Measurements from ENCODE around the gene NOXRED1. TPM values are rescaled to one million over a fixed set of nuclear protein-coding genes. Genes with fewer than 3 reads are reported as not detected.

NOXRED1 gene
- total RNA-seq: 0.52 TPM

GRCh38 chr14:77423423-77423822 is at the start of gene NOXRED1:
Gene NOXRED1, minus strand, starts transcription at chr14:77423523. Its CDS starts 634 bp downstream, at chr14:77422889.
- H3K9me3 ChIP-seq (ENCODE audit: control insufficient read depth in 3 of 3, low read length in 3 of 3): peaks cover 0 to 4% (median 0%) of the 10 kb centered on the region in 3 donors
- H3K9ac ChIP-seq (ENCODE audit: low read depth in 1 of 3, low read length in 3 of 3): no peak within 1 kb of the TSS
- peaks cover 35 to 64% (median 57%) of the 10 kb centered on the region in 3 donors for H3K36me3 ChIP-seq (ENCODE audit: control insufficient read depth in 3 of 3, insufficient read depth in 3 of 3, low read length in 3 of 3)
- no peaks in the 10 kb centered on the region for H3K4me1 ChIP-seq (ENCODE audit: control insufficient read depth in 3 of 3, insufficient read depth in 3 of 3, low read length in 3 of 3)
- H3K27ac ChIP-seq (ENCODE audit: low read depth, low read length): no peak within 1 kb of the TSS
- no peak within 1 kb of the TSS for H3K4me3 ChIP-seq (ENCODE audit: low read length in 3 of 3)
- H3K27me3 ChIP-seq (ENCODE audit: control insufficient read depth in 3 of 3, insufficient read depth in 3 of 3, low read length in 3 of 3): no peaks in the 10 kb centered on the region

GRCh38 chr14:77470224-77470870 is 47.0 kb upstream of the NOXRED1 start:
- Histone ChIP-seq H3K4me3 (ENCODE audit: low read length in 3 of 3) (no peak overlapping the region), H3K27me3 (ENCODE audit: control insufficient read depth in 3 of 3, insufficient read depth in 3 of 3, low read length in 3 of 3) (peaks cover 4 to 12% (median 5%) of the 10 kb centered on the region in 3 donors), H3K9ac (ENCODE audit: low read depth in 1 of 3, low read length in 3 of 3) (no peak overlapping the region), H3K4me1 (ENCODE audit: control insufficient read depth in 3 of 3, insufficient read depth in 3 of 3, low read length in 3 of 3) (no peaks in the 10 kb centered on the region), H3K9me3 (ENCODE audit: control insufficient read depth in 3 of 3, low read length in 3 of 3) (no peaks in the 10 kb centered on the region), H3K27ac (ENCODE audit: low read depth, low read length) (no peak overlapping the region), H3K36me3 (ENCODE audit: control insufficient read depth in 3 of 3, insufficient read depth in 3 of 3, low read length in 3 of 3) (peaks cover 32 to 35% (median 34%) of the 10 kb centered on the region in 3 donors)

GRCh38 chr14:77469539-77469938 is 46.2 kb upstream of the NOXRED1 start:
- H3K27me3 ChIP-seq (ENCODE audit: control insufficient read depth in 3 of 3, insufficient read depth in 3 of 3, low read length in 3 of 3): peaks cover under 1 to 12% (median 2%) of the 10 kb centered on the region in 3 donors
- H3K9me3 ChIP-seq (ENCODE audit: control insufficient read depth in 3 of 3, low read length in 3 of 3): no peaks in the 10 kb centered on the region
- no peak overlapping the region for H3K27ac ChIP-seq (ENCODE audit: low read depth, low read length)
- no peaks in the 10 kb centered on the region for H3K4me1 ChIP-seq (ENCODE audit: control insufficient read depth in 3 of 3, insufficient read depth in 3 of 3, low read length in 3 of 3)
- H3K4me3 ChIP-seq (ENCODE audit: low read length in 3 of 3): no peak overlapping the region
- peaks cover 38 to 43% (median 42%) of the 10 kb centered on the region in 3 donors for H3K36me3 ChIP-seq (ENCODE audit: control insufficient read depth in 3 of 3, insufficient read depth in 3 of 3, low read length in 3 of 3)
- H3K9ac ChIP-seq (ENCODE audit: low read depth in 1 of 3, low read length in 3 of 3): no peak overlapping the region

- H3K27me3 ChIP-seq (ENCODE audit: control insufficient read depth in 3 of 3, insufficient read depth in 3 of 3, low read length in 3 of 3): peaks cover 0 to 12% (median 0%) of the 10 kb centered on the region in 3 donors
- peaks cover 43 to 47% (median 46%) of the 10 kb centered on the region in 3 donors for H3K36me3 ChIP-seq (ENCODE audit: control insufficient read depth in 3 of 3, insufficient read depth in 3 of 3, low read length in 3 of 3)
- no peaks in the 10 kb centered on the region for H3K4me1 ChIP-seq (ENCODE audit: control insufficient read depth in 3 of 3, insufficient read depth in 3 of 3, low read length in 3 of 3)
- no peak overlapping the region for H3K9ac ChIP-seq (ENCODE audit: low read depth in 1 of 3, low read length in 3 of 3)
- no peak overlapping the region for H3K27ac ChIP-seq (ENCODE audit: low read depth, low read length)
- H3K9me3 ChIP-seq (ENCODE audit: control insufficient read depth in 3 of 3, low read length in 3 of 3): no peaks in the 10 kb centered on the region
- H3K4me3 ChIP-seq (ENCODE audit: low read length in 3 of 3): no peak overlapping the region
Observed at GRCh38 chr14:77469067-77469505, 45.8 kb upstream of the NOXRED1 start.

- Histone ChIP-seq H3K4me1 (ENCODE audit: control insufficient read depth in 3 of 3, insufficient read depth in 3 of 3, low read length in 3 of 3) (no peaks in the 10 kb centered on the region), H3K9me3 (ENCODE audit: control insufficient read depth in 3 of 3, low read length in 3 of 3) (no peaks in the 10 kb centered on the region), H3K36me3 (ENCODE audit: control insufficient read depth in 3 of 3, insufficient read depth in 3 of 3, low read length in 3 of 3) (peaks cover 52 to 60% (median 56%) of the 10 kb centered on the region in 3 donors), H3K4me3 (ENCODE audit: low read length in 3 of 3) (no peak overlapping the region), H3K27ac (ENCODE audit: low read depth, low read length) (no peak overlapping the region), H3K27me3 (ENCODE audit: control insufficient read depth in 3 of 3, insufficient read depth in 3 of 3, low read length in 3 of 3) (peaks cover 0 to 3% (median 0%) of the 10 kb centered on the region in 3 donors), H3K9ac (ENCODE audit: low read depth in 1 of 3, low read length in 3 of 3) (no peak overlapping the region)
Observed at GRCh38 chr14:77467801-77468200, 44.5 kb upstream of the NOXRED1 start.

GRCh38 chr14:77459072-77459723 is 35.9 kb upstream of the NOXRED1 start:
- H3K4me1 ChIP-seq (ENCODE audit: control insufficient read depth in 3 of 3, insufficient read depth in 3 of 3, low read length in 3 of 3): peaks cover 10 to 27% (median 23%) of the 10 kb centered on the region in 3 donors
- H3K4me3 ChIP-seq (ENCODE audit: low read length in 3 of 3): peak overlapping the region; percentile 97 to 100 (median 99)
- H3K9ac ChIP-seq (ENCODE audit: low read depth in 1 of 3, low read length in 3 of 3): peak overlapping the region; percentile 76 to 99 (median 94)
- H3K27me3 ChIP-seq (ENCODE audit: control insufficient read depth in 3 of 3, insufficient read depth in 3 of 3, low read length in 3 of 3): no peaks in the 10 kb centered on the region
- peak overlapping the region; percentile 91 for H3K27ac ChIP-seq (ENCODE audit: low read depth, low read length)
- H3K36me3 ChIP-seq (ENCODE audit: control insufficient read depth in 3 of 3, insufficient read depth in 3 of 3, low read length in 3 of 3): peaks cover 34 to 40% (median 38%) of the 10 kb centered on the region in 3 donors
- H3K9me3 ChIP-seq (ENCODE audit: control insufficient read depth in 3 of 3, low read length in 3 of 3): no peaks in the 10 kb centered on the region

- peak overlapping the region; percentile 97 to 100 (median 99) for H3K4me3 ChIP-seq (ENCODE audit: low read length in 3 of 3)
Observed at GRCh38 chr14:77458249-77458950, 35.1 kb upstream of the NOXRED1 start.

GRCh38 chr14:77457522-77458248 is 34.4 kb upstream of the NOXRED1 start, which contains the start of the genes AHSA1 and VIPAS39:
Gene AHSA1, plus strand, starts transcription at chr14:77458093. Its CDS starts 97 bp downstream, at chr14:77458190.
Gene VIPAS39, minus strand, starts transcription at chr14:77457601. Its CDS starts 3,499 bp downstream, at chr14:77454102.
- Histone ChIP-seq H3K27ac (ENCODE audit: low read depth, low read length) (peak within 1 kb of the TSS; percentile 91), H3K36me3 (ENCODE audit: control insufficient read depth in 3 of 3, insufficient read depth in 3 of 3, low read length in 3 of 3) (peaks cover 26 to 34% (median 33%) of the 10 kb centered on the region in 3 donors), H3K9me3 (ENCODE audit: control insufficient read depth in 3 of 3, low read length in 3 of 3) (no peaks in the 10 kb centered on the region), H3K4me1 (ENCODE audit: control insufficient read depth in 3 of 3, insufficient read depth in 3 of 3, low read length in 3 of 3) (peaks cover 10 to 27% (median 23%) of the 10 kb centered on the region in 3 donors), H3K27me3 (ENCODE audit: control insufficient read depth in 3 of 3, insufficient read depth in 3 of 3, low read length in 3 of 3) (no peaks in the 10 kb centered on the region), H3K4me3 (ENCODE audit: low read length in 3 of 3) (peak within 1 kb of the TSS; percentile 97 to 100 (median 99)), H3K9ac (ENCODE audit: low read depth in 1 of 3, low read length in 3 of 3) (peak within 1 kb of the TSS; percentile 94 to 99 (median 96))

More at GRCh38 chr14:77458249-77458950, 35.1 kb upstream of the NOXRED1 start:
- no peaks in the 10 kb centered on the region for H3K9me3 ChIP-seq (ENCODE audit: control insufficient read depth in 3 of 3, low read length in 3 of 3)
- peaks cover 27 to 33% (median 32%) of the 10 kb centered on the region in 3 donors for H3K36me3 ChIP-seq (ENCODE audit: control insufficient read depth in 3 of 3, insufficient read depth in 3 of 3, low read length in 3 of 3)
- H3K9ac ChIP-seq (ENCODE audit: low read depth in 1 of 3, low read length in 3 of 3): peak overlapping the region; percentile 76 to 99 (median 94)
- peak overlapping the region; percentile 91 for H3K27ac ChIP-seq (ENCODE audit: low read depth, low read length)
- no peaks in the 10 kb centered on the region for H3K27me3 ChIP-seq (ENCODE audit: control insufficient read depth in 3 of 3, insufficient read depth in 3 of 3, low read length in 3 of 3)
- H3K4me1 ChIP-seq (ENCODE audit: control insufficient read depth in 3 of 3, insufficient read depth in 3 of 3, low read length in 3 of 3): peaks cover 10 to 27% (median 23%) of the 10 kb centered on the region in 3 donors

GRCh38 chr14:77457115-77457521 is 33.8 kb upstream of the NOXRED1 start:
- Histone ChIP-seq H3K9ac (ENCODE audit: low read depth in 1 of 3, low read length in 3 of 3) (peak overlapping the region; percentile 94 to 99 (median 96)), H3K4me3 (ENCODE audit: low read length in 3 of 3) (peak overlapping the region; percentile 97 to 100 (median 99)), H3K4me1 (ENCODE audit: control insufficient read depth in 3 of 3, insufficient read depth in 3 of 3, low read length in 3 of 3) (peaks cover 10 to 27% (median 23%) of the 10 kb centered on the region in 3 donors), H3K9me3 (ENCODE audit: control insufficient read depth in 3 of 3, low read length in 3 of 3) (no peaks in the 10 kb centered on the region), H3K36me3 (ENCODE audit: control insufficient read depth in 3 of 3, insufficient read depth in 3 of 3, low read length in 3 of 3) (peaks cover 20 to 30% (median 28%) of the 10 kb centered on the region in 3 donors), H3K27ac (ENCODE audit: low read depth, low read length) (peak overlapping the region; percentile 91), H3K27me3 (ENCODE audit: control insufficient read depth in 3 of 3, insufficient read depth in 3 of 3, low read length in 3 of 3) (no peaks in the 10 kb centered on the region)

Measured in skeletal muscle tissue (tissue), 4 donors.